T-helper 9 cell (primary cell): ENCODE measurements around the gene NHLH2.

Source experiments
- DNase-seq: peaks from one replicate; pipeline ENCODE4 v3.0.0-alpha.2; 2020
- total RNA-seq, 2 donors: gene quantifications; one replicate each; lab custom pipeline; 2026; lab: John Stamatoyannopoulos, UW

Gene NHLH2
- total RNA-seq = 0 to 0.07 reads per million in 2 donors

- DNase-seq = no peak
Measured at GRCh38 chr1:115840605-115841460, at the start of gene NHLH2. Gene NHLH2 (minus strand): TSS chr1:115841126. CDS start chr1:115838372, 2,754 bp downstream.

- no peak for DNase-seq
Measured at GRCh38 chr1:115890580-115890979, 49.7 kb upstream of the NHLH2 start.

- no peak for DNase-seq
Measured at GRCh38 chr1:115888976-115889375, 48.0 kb upstream of the NHLH2 start.

- no peak for DNase-seq
Measured at GRCh38 chr1:115882913-115883902, 42.3 kb upstream of the NHLH2 start.

- no peak for DNase-seq
Measured at GRCh38 chr1:115880981-115881672, 40.2 kb upstream of the NHLH2 start.

- DNase-seq = no peak
Measured at GRCh38 chr1:115879977-115880376, 39.1 kb upstream of the NHLH2 start.

- no peak for DNase-seq
Measured at GRCh38 chr1:115877511-115877910, 36.6 kb upstream of the NHLH2 start.

- no peak for DNase-seq
Measured at GRCh38 chr1:115874904-115875303, 34.0 kb upstream of the NHLH2 start.

GRCh38 chr1:115874497-115874896 lies 33.6 kb upstream of the NHLH2 start:
- no peak for DNase-seq

- DNase-seq = no peak
Measured at GRCh38 chr1:115873184-115873583, 32.3 kb upstream of the NHLH2 start.

GRCh38 chr1:115869064-115869463 lies 28.1 kb upstream of the NHLH2 start:
- DNase-seq = no peak

GRCh38 chr1:115867216-115867615 lies 26.3 kb upstream of the NHLH2 start:
- no peak for DNase-seq

GRCh38 chr1:115865704-115866380 lies 24.9 kb upstream of the NHLH2 start:
- DNase-seq = no peak

GRCh38 chr1:115862403-115862802 lies 21.5 kb upstream of the NHLH2 start:
- DNase-seq = no peak

GRCh38 chr1:115854005-115854404 lies 13.1 kb upstream of the NHLH2 start:
- no peak for DNase-seq

- no peak for DNase-seq
Measured at GRCh38 chr1:115850937-115851336, 10.0 kb upstream of the NHLH2 start.

GRCh38 chr1:115847787-115848186 lies 6.9 kb upstream of the NHLH2 start:
- DNase-seq = no peak

GRCh38 chr1:115842948-115843347 lies 2.0 kb upstream of the NHLH2 start:
- DNase-seq = no peak

GRCh38 chr1:115839679-115840237 lies 1.2 kb downstream of the NHLH2 start:
- DNase-seq = no peak

- no peak for DNase-seq
Measured at GRCh38 chr1:115839029-115839678, 1.8 kb downstream of the NHLH2 start.

GRCh38 chr1:115838431-115839028 lies 2.4 kb downstream of the NHLH2 start:
- no peak for DNase-seq
